ENCODE results near the gene BAZ1B.
"Not testable (repeated sequence)": the region's sequence is repeated elsewhere in the genome, so short reads cannot be mapped to it uniquely, and the experiment has no call there.

The BAZ1B gene

GRCh38 chr7:73504017-73504416 lies 18.1 kb downstream of the BAZ1B start:
- DNase-seq = no peak

GRCh38 chr7:73503229-73503628 lies 18.9 kb downstream of the BAZ1B start:
- DNase-seq = no peak

DNA sequence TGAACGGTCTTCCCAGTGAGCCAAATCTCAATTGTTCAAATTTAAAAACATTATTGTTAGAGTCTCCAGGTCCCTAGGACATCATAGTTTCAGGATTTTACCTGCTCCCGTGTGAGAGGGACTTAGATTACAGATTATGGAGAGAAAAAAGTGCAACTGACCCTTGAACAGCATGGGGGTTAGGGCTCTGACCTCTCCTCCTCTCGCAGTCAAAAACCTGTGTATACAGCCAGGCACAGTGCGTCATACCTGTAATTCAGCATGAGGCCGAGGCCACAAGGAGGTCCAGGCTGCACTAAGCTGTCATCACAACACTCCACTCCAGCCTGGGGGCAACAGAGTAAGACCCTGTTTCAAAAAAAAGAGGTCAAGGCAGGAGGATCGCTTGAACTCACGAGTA lies 25.5 kb downstream of the BAZ1B start:
- DNase-seq = no peak

DNA sequence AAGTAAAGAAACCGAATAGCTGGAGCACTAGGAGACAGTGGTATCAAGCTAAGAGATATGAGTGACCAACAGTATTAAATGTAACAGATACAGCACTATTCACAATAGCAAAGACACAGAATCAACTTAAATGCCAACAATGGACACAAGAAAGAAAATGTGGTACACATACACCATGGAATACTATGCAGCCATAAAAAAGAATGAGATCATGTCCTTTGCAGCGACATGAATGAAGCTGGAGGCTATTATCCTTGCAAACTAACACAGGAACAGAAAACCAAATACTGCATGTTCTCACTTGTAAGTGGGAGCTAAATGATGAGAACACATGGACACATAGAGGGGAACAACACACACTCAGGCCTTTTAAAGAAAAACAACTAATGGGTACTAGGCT lies 26.6 kb downstream of the BAZ1B start:
- not testable (repeated sequence) for DNase-seq

- no peak for DNase-seq
Observed at GRCh38 chr7:73489976-73490375, 32.1 kb downstream of the BAZ1B start.

GRCh38 chr7:73487486-73487885 lies 34.6 kb downstream of the BAZ1B start:
- no peak for DNase-seq

DNA sequence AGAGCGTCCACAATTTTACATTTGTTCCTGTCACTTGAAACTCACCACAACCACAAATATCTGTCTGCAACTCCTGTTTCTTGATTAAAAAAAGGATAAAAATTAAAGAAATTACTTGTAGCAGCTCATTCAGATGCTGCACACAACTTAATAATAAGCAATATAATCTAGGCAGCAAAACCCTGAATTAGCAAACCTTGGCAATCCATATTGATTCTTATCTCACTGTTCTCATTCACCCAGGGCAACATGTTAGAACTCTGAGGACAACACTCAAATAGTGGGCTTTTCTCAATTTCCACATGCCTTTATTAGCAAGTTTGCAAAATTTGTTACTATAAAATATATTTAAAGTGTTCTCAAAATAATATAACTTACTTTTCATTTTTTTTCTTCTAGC lies 38.9 kb downstream of the BAZ1B start:
- no peak for DNase-seq

GRCh38 chr7:73482746-73483145 lies 39.3 kb downstream of the BAZ1B start:
- no peak for DNase-seq

DNA sequence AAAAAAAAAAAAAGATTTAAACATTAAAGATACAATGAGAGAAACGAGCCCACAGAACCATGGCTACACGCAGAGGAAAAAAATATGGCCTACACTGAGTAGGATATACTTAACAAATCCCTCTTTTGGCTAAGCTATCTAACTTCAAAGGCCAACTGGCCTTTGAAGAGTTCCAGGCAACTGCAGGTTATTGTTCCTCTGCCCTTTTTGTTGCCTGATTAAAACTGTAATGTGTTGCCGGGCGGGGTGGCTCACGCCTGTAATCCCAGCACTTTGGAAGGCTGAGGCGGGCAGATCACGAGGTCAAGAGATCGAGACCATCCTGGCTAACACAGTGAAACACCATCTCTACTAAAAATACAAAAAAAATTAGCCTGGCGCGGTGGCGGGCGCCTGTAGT lies 40.6 kb downstream of the BAZ1B start:
- not testable (repeated sequence) for DNase-seq

- DNase-seq = no peak
Observed at GRCh38 chr7:73478549-73478948, 43.5 kb downstream of the BAZ1B start.

DNA sequence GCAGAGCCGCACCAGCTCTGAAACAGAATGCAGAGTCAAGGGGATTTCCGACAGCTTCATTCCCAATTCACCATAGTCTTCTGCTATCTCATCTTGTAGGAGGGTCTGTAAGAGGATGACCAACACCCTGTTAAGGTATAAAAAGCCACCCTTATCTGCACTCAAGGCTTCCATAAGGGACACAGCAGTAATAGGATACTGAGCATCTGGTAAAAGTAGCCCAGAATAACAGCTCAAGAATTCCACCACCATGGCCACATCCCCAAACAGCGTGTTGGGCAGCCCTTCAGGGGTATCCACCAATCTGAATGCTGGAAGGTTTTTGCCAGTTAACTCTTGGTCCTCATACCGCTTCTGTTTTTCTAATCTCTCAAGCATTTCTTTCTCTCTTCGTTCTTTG lies 44.7 kb downstream of the BAZ1B start:
- no peak for DNase-seq

DNA sequence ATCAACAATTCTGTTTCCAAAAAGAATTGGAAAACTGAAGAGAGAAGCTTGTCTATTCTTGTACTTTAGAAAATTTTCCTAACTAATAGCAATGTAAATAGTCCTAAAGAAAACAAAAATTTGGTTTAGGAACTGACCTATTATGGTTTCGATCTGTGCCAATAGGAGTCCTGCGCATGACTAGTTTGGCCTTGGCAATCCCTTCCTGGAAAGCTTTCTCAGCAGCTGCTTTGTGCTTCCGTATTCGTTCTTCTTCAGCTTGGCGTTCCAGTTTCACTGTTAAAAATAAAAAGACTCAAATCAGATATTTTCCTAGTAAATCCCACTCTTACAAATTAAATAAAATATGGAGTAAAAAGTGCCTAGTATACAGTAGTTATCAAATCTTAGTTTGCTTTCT lies 51.9 kb downstream of the BAZ1B start:
- no peak for DNase-seq

DNA sequence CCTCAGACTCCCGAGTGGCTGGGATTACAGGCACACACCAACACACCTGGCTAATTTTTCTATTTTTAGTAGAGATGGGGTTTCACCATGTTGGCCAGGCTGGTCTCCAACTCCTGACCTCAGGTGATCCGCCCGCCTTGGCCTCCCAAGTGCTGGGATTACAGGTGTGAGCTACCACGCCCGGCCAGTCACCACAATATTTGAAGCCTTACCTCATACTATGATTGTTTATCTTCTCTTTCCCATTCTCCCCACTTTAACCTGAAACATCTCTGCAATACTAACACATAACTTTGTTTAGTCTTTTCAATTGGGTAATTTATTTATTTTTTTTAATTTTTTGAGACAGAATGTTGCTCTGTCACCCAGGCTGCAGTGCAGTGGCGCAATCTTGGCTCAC lies 55.0 kb downstream of the BAZ1B start:
- not testable (repeated sequence) for DNase-seq

- no peak for DNase-seq
Observed at GRCh38 chr7:73466112-73466511, 56.0 kb downstream of the BAZ1B start.

DNA sequence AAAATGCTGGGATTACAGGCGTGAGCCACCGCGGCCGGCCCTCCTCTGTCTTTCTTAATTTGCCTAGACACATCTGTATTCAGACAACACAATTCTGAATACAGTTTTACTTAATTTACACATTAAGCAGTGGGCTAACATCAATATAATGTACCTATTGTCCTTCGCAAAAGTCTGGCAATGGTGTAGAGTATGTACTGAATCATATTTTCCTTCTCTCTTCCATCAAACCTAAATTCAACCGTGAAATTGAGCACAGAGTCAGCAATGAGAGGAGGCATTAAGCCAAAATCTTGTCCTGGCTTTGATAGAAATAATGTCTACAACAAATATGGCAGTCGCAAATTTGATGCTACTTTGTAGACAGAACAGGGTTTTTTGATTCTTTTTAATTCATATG lies 58.1 kb downstream of the BAZ1B start:
- no peak for DNase-seq

DNA sequence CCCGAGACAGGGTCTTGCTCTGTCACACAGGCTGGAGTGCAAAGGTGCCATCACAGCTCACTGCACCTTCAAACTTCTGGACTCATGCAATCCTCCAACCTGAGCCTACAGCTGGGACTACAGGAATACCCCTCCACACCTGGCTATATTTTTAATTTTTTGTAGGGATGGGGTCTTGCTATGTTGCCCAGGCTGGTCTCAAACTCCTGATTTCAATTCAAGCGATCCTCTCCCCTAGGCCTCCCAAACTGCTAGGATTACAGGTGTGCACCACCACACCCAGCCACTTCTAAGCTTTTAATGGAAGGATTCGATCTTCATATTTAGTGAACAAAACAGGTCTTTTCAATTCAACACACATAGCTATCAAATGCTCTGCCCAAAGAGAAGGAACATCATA lies 58.8 kb downstream of the BAZ1B start:
- DNase-seq = no peak

DNA sequence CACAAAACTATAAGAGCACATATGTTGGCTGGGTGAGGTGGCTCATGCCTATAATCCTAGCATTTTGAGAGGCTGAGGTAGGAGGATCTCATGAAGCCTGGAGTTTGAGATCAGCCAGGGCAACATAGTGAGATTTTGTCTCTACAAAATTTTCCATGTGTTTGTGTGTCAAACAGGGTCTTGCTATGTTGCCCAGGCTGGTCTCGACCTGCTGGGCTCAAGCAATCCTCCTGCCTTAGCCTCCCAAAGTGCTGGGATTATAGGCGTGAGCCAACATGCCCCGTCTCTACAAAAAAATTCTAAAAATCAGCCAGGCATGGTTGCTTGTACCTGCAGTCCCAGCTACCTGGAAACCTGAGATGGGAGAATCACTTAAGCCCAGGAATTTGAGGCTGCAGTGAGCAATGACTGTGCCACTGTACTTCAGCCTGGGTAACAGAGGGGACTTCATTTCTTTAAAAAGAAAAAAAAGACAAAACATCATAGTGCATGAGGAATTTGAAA lies 60.3 kb downstream of the BAZ1B start:
- no peak for DNase-seq

GRCh38 chr7:73454424-73454823 lies 67.7 kb downstream of the BAZ1B start:
- no peak for DNase-seq

DNA sequence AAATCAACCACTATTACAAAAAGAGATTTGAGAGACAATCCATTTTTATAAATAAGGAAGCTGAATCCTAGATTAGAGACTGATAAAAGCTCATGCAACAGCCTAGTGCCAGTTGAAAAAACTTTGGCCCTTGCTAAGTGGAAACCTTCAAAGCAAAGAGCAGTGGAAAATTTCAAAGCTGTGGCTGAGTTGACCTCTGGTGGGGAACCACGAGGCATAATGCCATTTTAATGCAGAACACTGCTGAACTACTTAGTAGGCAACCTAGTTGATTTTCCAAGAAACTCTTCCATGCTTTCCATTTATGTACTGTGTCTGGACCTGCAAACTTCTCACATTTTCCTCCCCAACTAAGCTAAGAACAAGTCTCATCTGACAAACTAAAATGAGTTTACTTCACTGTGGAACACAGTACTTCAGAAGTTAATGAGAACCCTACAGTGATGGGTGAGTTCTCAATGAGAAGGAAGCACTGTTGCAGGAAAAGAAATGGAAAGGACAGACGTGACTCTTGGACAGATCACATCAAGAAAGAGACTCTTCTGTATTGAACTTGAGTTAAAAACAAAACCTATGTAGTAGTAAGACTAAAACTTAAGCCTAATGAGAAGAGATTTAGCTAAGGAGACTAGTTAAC lies 69.0 kb downstream of the BAZ1B start:
- no peak for DNase-seq

DNA sequence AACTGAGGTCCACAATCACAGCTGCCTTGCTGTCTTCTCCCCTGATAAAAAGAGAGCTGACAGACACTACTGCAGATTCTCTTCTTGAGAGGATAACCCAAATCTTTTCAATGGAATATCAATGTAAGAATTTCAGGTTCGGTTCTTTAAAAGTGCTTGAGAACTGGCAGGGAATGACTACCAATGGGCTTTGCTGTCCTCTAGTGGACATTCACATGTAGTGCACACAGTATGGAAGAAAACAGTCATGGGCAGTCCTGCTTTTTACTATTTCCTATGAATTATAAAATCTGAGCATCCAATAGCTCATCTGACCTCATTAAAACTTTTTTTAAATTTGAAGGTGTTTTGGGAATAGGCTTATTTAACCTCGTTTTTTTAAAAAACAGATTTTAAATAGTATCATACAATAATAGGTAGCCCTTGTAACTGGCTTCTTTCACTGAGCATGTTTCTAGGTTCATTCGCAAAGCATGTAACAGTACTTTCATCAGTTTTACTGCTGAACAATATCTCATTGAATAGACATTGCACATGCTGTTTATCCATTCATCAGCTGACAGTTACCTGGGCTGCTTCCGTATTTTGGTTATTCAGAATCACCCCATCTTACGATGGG lies 70.2 kb downstream of the BAZ1B start:
- no peak for DNase-seq

DNA sequence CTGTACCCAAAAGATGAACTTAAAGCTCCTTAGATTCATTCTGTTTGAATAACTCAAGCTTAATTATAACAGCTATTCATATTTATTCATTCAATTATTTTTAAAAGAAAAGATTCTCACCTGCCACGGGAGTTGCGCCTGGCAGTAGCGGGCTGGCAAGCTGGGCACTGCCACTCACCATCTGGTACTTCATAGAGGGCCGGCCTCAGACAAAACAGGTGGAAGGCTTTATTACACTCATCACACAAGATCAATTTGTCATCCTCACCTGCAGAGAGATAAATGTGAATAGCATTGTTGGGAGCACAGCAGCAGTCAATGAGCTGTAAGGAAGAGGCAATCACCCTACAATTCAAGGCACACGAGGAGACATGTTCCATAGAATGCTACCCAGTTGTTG lies 72.7 kb downstream of the BAZ1B start:
- no peak for DNase-seq

- no peak for DNase-seq
Observed at GRCh38 chr7:73448609-73449008, 73.5 kb downstream of the BAZ1B start.

GRCh38 chr7:73447121-73447733 lies 74.9 kb downstream of the BAZ1B start:
- DNase-seq = no peak

GRCh38 chr7:73446682-73447081 lies 75.4 kb downstream of the BAZ1B start:
- no peak for DNase-seq

Data from activated CD8-positive, alpha-beta memory T cell treated with anti-CD3 and anti-CD28 coated beads, Interleukin-2, amount 50 U/mL, for 4 hours (primary cell).